Esophagus muscularis mucosa (tissue), 4 donors: ENCODE results near the gene SYNJ2. TPM values are rescaled to one million over a fixed set of nuclear protein-coding genes. Genes with fewer than 3 reads are reported as not detected.

Experiments
- DNase-seq: peaks from one replicate; pipeline ENCODE4 v3.0.0-alpha.2; 2017; ENCODE audit errors: extremely low spot score
- H3K27ac ChIP-seq, 4 donors: fragments of 200-600 bp; sonication (generic); replicated peaks in 1 of 4; 1 replicate in 3 of 4; 2 replicates in 1 of 4; pipeline ENCODE4 v1.5.1; 2016 to 2019; ENCODE audit warnings: mild to moderate bottlenecking in 1 of 4
- H3K27me3 ChIP-seq, 4 donors: fragments of 200-600 bp; sonication (generic); one replicate each; pipeline versions ENCODE4 v1.5.1 to v1.6.0; 2016 to 2019
- H3K36me3 ChIP-seq, 4 donors: fragments of 200-600 bp; sonication (generic); one replicate each; pipeline ENCODE4 v1.5.1; 2016 to 2019
- H3K4me1 ChIP-seq, 4 donors: fragments of 200-600 bp; sonication (generic); one replicate each; pipeline ENCODE4 v1.5.1; 2016 to 2019
- H3K4me3 ChIP-seq, 4 donors: fragments of 200-600 bp; sonication (generic); 1 replicate in 2 of 4; 2 replicates in 2 of 4; pipeline ENCODE4 v1.5.1; 2016 to 2019; ENCODE audit warnings: mild to moderate bottlenecking in 4 of 4, moderate library complexity in 1 of 4
- H3K9me3 ChIP-seq, 4 donors: fragments of 200-600 bp; sonication (generic); 1 replicate in 3 of 4; 2 replicates in 1 of 4; pipeline ENCODE4 v1.5.1; 2016 to 2019
- CTCF ChIP-seq, 3 experiments: fragments of 200-600 bp in 2 of 3; fragments of 450-650 bp in 1 of 3; sonication (generic) in 2 of 3; IDR thresholded peaks; one replicate each; pipeline ENCODE4 v1.5.1; 2017 to 2019; ENCODE audit warnings: antibody characterized with exemption in 3 of 3, mild to moderate bottlenecking in 2 of 3, moderate library complexity in 1 of 3
- EP300 ChIP-seq: sonication (generic); formaldehyde crosslinking; IDR thresholded peaks from one replicate; pipeline ENCODE4 v1.6.1; 2017; ENCODE audit warnings: antibody characterized with exemption
- POLR2A ChIP-seq: fragments of 450-650 bp; IDR thresholded peaks from one replicate; pipeline ENCODE4 v1.6.1; 2017; ENCODE audit warnings: antibody characterized with exemption, moderate library complexity, mild to moderate bottlenecking, low read depth
- POLR2AphosphoS5 ChIP-seq, 2 donors: sonication (generic); formaldehyde crosslinking; IDR thresholded peaks; one replicate each; pipeline ENCODE4 v1.6.1; 2017; ENCODE audit warnings: antibody characterized with exemption in 2 of 2
- WGBS: methylation state at CpG from one replicate; pipeline ENCODE4 v1.1.5; 2018; 5-methylcytosine and 5-hydroxymethylcytosine counted together
- intact Hi-C: fragments of 100-400 bp; cut with DNase I; formaldehyde crosslinking; loops from one replicate; pipeline ENCODE4 v1.15.1; 2023
- total RNA-seq, 4 donors: library from RNA; depleted of rRNA; stranded (reverse); fragments of >200 nt; gene quantifications; one replicate each; pipeline versions ENCODE4 v1.1.0 to v1.2.1, GENCODE V29; 2016

The SYNJ2 gene
- total RNA-seq, 4 donors from 2014 or later: 17.0 to 25.3 (median 25.1) TPM

GRCh38 chr6:158044525-158044888, 62.8 kb downstream of the SYNJ2 start:
- Histone ChIP-seq H3K9me3 (no peaks in the 10 kb centered on the region), H3K4me1 (peaks cover 50 to 53% (median 51%) of the 10 kb centered on the region in 4 donors), H3K4me3 (no peak overlapping the region), H3K36me3 (peaks cover 0 to 10% (median 3%) of the 10 kb centered on the region in 4 donors), H3K27me3 (no peaks in the 10 kb centered on the region), H3K27ac (peak overlapping the region in 3 of 4 donors; percentile 78 to 87 (median 86))
- intact Hi-C loops: no loop called here
- no peak for DNase-seq
- WGBS: 93% methylated on average over 6 of the region's 6 CpGs
- no peak for TF ChIP-seq POLR2A
- no peak for TF ChIP-seq EP300
- TF ChIP-seq POLR2AphosphoS5 (IDR thresholded peaks at IDR 0.05): no peak
- TF ChIP-seq CTCF (IDR thresholded peaks at IDR 0.05): no peak

DNA sequence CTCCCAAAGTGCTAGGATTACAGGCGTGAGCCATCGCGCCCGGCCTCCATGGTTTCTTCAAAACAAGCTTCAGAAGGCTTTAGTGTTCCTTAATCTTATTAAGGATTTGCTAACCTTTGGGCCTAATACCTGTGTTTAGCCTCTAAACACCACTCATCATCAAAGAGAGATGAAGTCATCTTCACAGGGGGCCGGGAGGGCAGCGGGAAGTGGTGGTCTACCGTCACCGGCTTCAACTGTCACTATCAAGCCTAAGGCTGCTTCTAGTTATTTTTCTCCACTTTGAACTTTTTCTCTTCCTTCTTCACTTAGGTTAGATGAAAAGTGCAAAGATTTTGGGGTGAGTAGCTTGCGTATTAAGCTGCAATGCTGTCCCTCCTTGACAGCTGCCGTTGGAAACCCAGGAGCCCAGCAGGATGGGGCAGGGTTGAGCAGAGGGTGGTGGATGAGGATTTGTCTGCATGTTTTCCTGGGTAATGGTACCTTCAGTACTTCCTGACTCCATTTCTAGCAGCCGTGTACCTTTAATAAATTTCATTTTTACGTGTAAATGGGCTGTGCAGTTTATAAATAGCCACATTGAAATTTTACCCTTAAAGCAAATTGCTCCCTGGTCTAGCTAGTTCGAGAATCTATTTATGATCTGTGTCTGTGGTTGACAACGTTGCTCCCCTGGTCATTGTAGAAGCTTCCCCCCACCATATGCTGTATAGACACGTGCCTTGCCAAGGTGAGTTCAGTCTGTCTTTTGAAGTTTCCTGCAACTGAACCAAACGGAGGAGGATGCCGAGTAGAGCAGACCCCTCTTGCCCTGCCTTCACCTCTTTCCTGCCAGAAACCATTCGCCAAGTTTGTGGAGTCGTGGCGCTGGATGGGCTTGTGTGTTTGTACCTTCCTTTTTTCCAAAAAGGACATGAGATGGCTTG, 64.8 kb downstream of the SYNJ2 start:
- Histone ChIP-seq H3K36me3 (peaks cover 0 to 15% (median 7%) of the 10 kb centered on the region in 4 donors), H3K27me3 (no peaks in the 10 kb centered on the region), H3K9me3 (no peaks in the 10 kb centered on the region), H3K27ac (no peak overlapping the region), H3K4me3 (no peak overlapping the region), H3K4me1 (peaks cover 30 to 34% (median 31%) of the 10 kb centered on the region in 4 donors)
- intact Hi-C loops: no loop called here
- TF ChIP-seq CTCF (IDR thresholded peaks at IDR 0.05): no peak
- no peak for TF ChIP-seq EP300
- no peak for TF ChIP-seq POLR2AphosphoS5 (IDR thresholded peaks at IDR 0.05)
- no peak for TF ChIP-seq POLR2A
- no peak for DNase-seq
- WGBS: 85% methylated on average over 20 of the region's 20 CpGs

GRCh38 chr6:158047127-158047518, 65.5 kb downstream of the SYNJ2 start:
- no peak overlapping the region for H3K4me3 ChIP-seq
- H3K27me3 ChIP-seq: no peaks in the 10 kb centered on the region
- DNase-seq: no peak
- intact Hi-C loops: no loop called here
- no peak for TF ChIP-seq EP300
- no peak for TF ChIP-seq CTCF (IDR thresholded peaks at IDR 0.05)
- TF ChIP-seq POLR2A: no peak
- TF ChIP-seq POLR2AphosphoS5 (IDR thresholded peaks at IDR 0.05): no peak
- H3K27ac ChIP-seq: no peak overlapping the region
- 79% methylated on average over 10 of the region's 10 CpGs for WGBS
- H3K36me3 ChIP-seq: peaks cover 0 to 15% (median 7%) of the 10 kb centered on the region in 4 donors
- H3K9me3 ChIP-seq: no peaks in the 10 kb centered on the region
- H3K4me1 ChIP-seq: peaks cover 24 to 27% (median 25%) of the 10 kb centered on the region in 4 donors

DNA sequence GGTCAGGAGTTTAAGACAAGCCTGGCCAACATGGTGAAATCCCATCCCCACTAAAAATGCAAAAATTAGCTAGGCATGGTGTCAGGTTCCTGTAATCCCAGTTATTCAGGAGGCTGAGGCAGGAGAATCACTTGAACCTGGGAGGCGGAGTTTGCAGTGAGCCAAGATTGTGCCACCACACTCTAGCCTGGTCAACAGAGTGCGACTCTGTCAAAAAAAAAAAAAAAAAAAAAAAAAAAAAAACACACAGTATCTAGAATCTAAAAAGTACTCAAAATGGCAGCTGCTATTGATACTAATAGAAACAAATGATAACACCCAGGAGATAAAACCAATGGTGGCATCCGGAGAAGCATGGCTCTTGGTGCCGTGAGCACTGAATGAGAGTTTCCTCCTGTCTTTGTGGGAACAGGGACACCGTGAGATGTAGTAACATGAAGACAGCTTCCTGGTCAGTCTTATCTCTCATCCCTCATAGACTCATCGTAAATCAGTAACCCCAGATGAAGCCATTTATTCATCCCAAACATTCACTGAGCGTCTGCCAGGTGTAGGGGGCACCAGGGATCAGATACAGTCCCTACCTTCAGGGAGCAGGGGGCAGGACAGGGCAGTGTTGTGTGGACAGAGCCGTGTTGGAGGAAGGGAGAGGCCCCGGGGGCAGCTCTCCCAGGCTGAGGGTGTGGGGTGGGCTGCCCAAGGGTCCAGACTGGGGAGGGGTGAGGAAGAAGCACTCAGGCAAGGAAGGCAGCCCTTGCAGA, 66.1 kb downstream of the SYNJ2 start:
- Histone ChIP-seq H3K36me3 (peaks cover 0 to 15% (median 7%) of the 10 kb centered on the region in 4 donors), H3K9me3 (no peaks in the 10 kb centered on the region), H3K4me1 (peaks cover 18 to 22% (median 19%) of the 10 kb centered on the region in 4 donors), H3K27ac (no peak overlapping the region), H3K27me3 (no peaks in the 10 kb centered on the region), H3K4me3 (no peak overlapping the region)
- intact Hi-C loops: no loop called here
- TF ChIP-seq EP300 (no peak), CTCF (IDR thresholded peaks at IDR 0.05) (no peak), POLR2AphosphoS5 (IDR thresholded peaks at IDR 0.05) (no peak), POLR2A (no peak)
- DNase-seq: no peak
- 84% methylated on average over 9 of the region's 9 CpGs for WGBS
